Hepatocyte (in vitro differentiated cells): ENCODE measurements around the gene ATP9B. TPM values are rescaled to one million over a fixed set of nuclear protein-coding genes. Genes with fewer than 3 reads are reported as not detected.

Source experiments
- DNase-seq: peaks from one replicate; pipeline ENCODE4 v3.0.0-alpha.2; 2016; ENCODE audit warnings: low spot score
- H2AFZ ChIP-seq: fragments of 200-600 bp; sonication (generic); 2 replicates; pipeline ENCODE4 v1.6.0; 2016; ENCODE audit warnings: antibody characterized with exemption, mild to moderate bottlenecking
- H3K27ac ChIP-seq: fragments of 200-600 bp; sonication (generic); 2 replicates; pipeline ENCODE4 v1.5.1; 2016; ENCODE audit warnings: mild to moderate bottlenecking
- H3K27me3 ChIP-seq: fragments of 200-600 bp; sonication (generic); 2 replicates; pipeline ENCODE4 v1.6.1; 2016
- H3K36me3 ChIP-seq: fragments of 200-600 bp; sonication (generic); replicated peaks from 2 replicates; pipeline ENCODE4 v1.5.1; 2016; ENCODE audit warnings: low read depth; ENCODE audit not compliant: insufficient read depth
- H3K4me1 ChIP-seq: fragments of 200-600 bp; sonication (generic); 2 replicates; pipeline ENCODE4 v1.5.1; 2016; ENCODE audit warnings: mild to moderate bottlenecking, moderate library complexity; ENCODE audit not compliant: insufficient read depth
- H3K4me2 ChIP-seq: fragments of 200-600 bp; sonication (generic); 2 replicates; pipeline ENCODE4 v1.6.0; 2016
- H3K4me3 ChIP-seq: fragments of 200-600 bp; sonication (generic); 2 replicates; pipeline ENCODE4 v1.5.1; 2016; ENCODE audit warnings: mild to moderate bottlenecking
- H3K79me2 ChIP-seq: fragments of 200-600 bp; sonication (generic); 2 replicates; pipeline ENCODE4 v1.6.0; 2017; ENCODE audit warnings: mild to moderate bottlenecking
- H3K9me2 ChIP-seq: fragments of 200-600 bp; sonication (generic); replicated peaks from 2 replicates; pipeline ENCODE4 v1.6.0; 2017; ENCODE audit warnings: mild to moderate bottlenecking; ENCODE audit not compliant: insufficient read depth
- H3K9me3 ChIP-seq: fragments of 200-600 bp; sonication (generic); 2 replicates; pipeline ENCODE4 v1.5.1; 2016; ENCODE audit warnings: low read depth, mild to moderate bottlenecking
- H4K20me1 ChIP-seq: fragments of 200-600 bp; sonication (generic); 2 replicates; pipeline ENCODE4 v1.6.0; 2016; ENCODE audit warnings: mild to moderate bottlenecking; ENCODE audit not compliant: insufficient read depth, poor library complexity, severe bottlenecking
- CTCF ChIP-seq: fragments of 200-600 bp; sonication (generic); IDR thresholded peaks from 2 replicates; pipeline ENCODE4 v1.5.1; 2016; ENCODE audit warnings: antibody characterized with exemption, mild to moderate bottlenecking; ENCODE audit not compliant: poor library complexity
- EZH2 ChIP-seq: fragments of 200-600 bp; sonication (generic); IDR thresholded peaks from 2 replicates; pipeline ENCODE4 v1.6.1; 2016; ENCODE audit warnings: antibody characterized with exemption, mild to moderate bottlenecking, borderline replicate concordance
- EZH2phosphoT487 ChIP-seq: fragments of 200-600 bp; sonication (generic); IDR thresholded peaks from one replicate; pipeline ENCODE4 v1.6.1; 2018; ENCODE audit warnings: antibody characterized with exemption, mild to moderate bottlenecking, low read depth, moderate library complexity; ENCODE audit not compliant: unreplicated experiment, severe bottlenecking
- WGBS: methylation state at CpG from one replicate; pipeline ENCODE4 v1.1.6; 2016; ENCODE audit warnings: low lambda C conversion rate; ENCODE audit errors: missing lambda C conversion rate; 5-methylcytosine and 5-hydroxymethylcytosine counted together
- polyA plus RNA-seq: library from polyadenylated mRNA; unstranded; fragments of >200 nt; fragmentation: Nextera tagmentation; extraction: Ambion mirVana; gene quantifications from 2 replicates; pipeline ENCODE4 v1.2.1, GENCODE V29; 2016
- total RNA-seq: library from RNA; depleted of rRNA; stranded (reverse); fragments of >200 nt; gene quantifications from 2 replicates; pipeline ENCODE4 v1.2.3, GENCODE V29; 2014

Gene ATP9B
- total and polyA plus RNA-seq, 2 experiments from 2014 or later: 14.6 to 23.8 TPM

DNA sequence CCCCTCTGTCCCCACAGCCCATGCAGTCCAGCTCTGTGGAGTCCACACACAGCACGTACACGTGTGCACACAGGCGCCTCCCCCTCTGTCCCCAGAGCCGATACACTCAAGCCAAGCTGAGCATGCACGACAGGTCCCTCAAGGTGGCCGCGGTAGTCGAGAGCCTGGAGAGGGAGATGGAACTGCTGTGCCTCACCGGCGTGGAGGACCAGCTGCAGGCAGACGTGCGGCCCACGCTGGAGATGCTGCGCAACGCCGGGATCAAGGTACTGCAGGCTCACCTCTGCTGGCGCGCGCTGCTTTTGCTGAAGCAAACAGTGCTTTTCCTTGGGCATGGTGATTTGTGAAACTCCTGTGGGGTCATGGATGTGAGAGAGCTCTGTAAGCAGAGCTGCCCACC is 268.0 kb downstream of the ATP9B start:
- DNase-seq: no peak

GRCh38 chr18:79337620-79338019 is 268.4 kb downstream of the ATP9B start:
- Histone ChIP-seq H2AFZ (no peak overlapping the region), H3K9me3 (no peaks in the 10 kb centered on the region), H3K9me2 (no peaks in the 10 kb centered on the region), H3K4me3 (no peak overlapping the region), H3K4me2 (no peak overlapping the region), H3K27me3 (no peaks in the 10 kb centered on the region), H4K20me1 (no peaks in the 10 kb centered on the region), H3K79me2 (no peaks in the 10 kb centered on the region), H3K27ac (no peak overlapping the region), H3K4me1 (no peaks in the 10 kb centered on the region), H3K36me3 (no peaks in the 10 kb centered on the region)
- TF ChIP-seq EZH2 (no peak), EZH2phosphoT487 (no peak), CTCF (no peak)
- DNase-seq: no peak
- WGBS: 91% methylated on average over 12 of the region's 12 CpGs

More for the DNA sequence above, 268.0 kb downstream of the ATP9B start:
- H2AFZ ChIP-seq: no peak overlapping the region
- no peak overlapping the region for H3K4me3 ChIP-seq
- H3K9me3 ChIP-seq: no peaks in the 10 kb centered on the region
- WGBS: over 99% methylated on average over 19 of the region's 19 CpGs
- no peaks in the 10 kb centered on the region for H3K4me1 ChIP-seq
- H3K27ac ChIP-seq: no peak overlapping the region
- H4K20me1 ChIP-seq: no peaks in the 10 kb centered on the region
- TF ChIP-seq CTCF (no peak), EZH2 (no peak), EZH2phosphoT487 (no peak)
- H3K79me2 ChIP-seq: no peaks in the 10 kb centered on the region
- no peak overlapping the region for H3K4me2 ChIP-seq
- H3K9me2 ChIP-seq: no peaks in the 10 kb centered on the region
- H3K27me3 ChIP-seq: no peaks in the 10 kb centered on the region
- no peaks in the 10 kb centered on the region for H3K36me3 ChIP-seq

DNA sequence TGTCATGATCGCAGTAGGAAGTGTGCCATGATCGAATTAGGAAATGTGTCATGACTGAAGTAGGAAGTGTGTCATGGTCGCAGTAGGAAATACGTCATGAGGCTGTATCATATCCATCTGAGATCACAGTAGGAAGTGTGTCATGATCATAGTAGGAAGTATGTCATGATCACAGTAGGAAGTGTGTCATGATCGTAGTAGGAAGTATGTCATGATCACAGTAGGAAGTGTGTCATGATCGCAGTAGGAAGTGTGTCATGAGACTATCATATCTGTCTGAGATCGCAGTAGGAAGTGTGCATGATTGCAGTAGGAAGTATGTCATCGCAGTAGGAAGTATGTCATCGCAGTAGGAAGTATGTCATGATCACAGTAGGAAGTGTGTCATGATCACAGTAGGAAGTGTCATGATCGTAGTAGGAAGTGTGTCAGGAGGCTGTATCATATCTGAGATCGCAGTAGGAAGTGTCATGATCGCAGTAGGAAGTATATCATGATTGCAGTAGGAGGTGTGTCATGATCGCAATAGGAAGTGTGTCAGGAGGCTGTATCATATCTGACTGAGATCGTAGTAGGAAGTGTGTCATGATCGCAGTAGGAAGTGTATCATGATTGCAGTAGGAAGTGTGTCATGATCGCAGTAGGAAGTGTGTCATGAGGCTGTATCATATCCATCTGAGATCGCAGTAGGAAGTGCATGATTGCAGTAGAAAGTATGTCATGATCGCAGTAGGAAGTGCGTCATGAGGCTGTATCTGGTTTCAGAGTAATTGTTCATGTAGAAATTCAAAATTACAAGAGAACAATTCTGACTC is 270.1 kb downstream of the ATP9B start:
- TF ChIP-seq CTCF: no peak
- no peak for TF ChIP-seq EZH2phosphoT487
- TF ChIP-seq EZH2: no peak
- DNase-seq: no peak
- no peaks in the 10 kb centered on the region for H3K9me2 ChIP-seq
- no peak overlapping the region for H3K4me2 ChIP-seq
- H3K27me3 ChIP-seq: no peaks in the 10 kb centered on the region
- H2AFZ ChIP-seq: no peak overlapping the region
- no peak overlapping the region for H3K27ac ChIP-seq
- no peak overlapping the region for H3K4me3 ChIP-seq
- H3K4me1 ChIP-seq: no peaks in the 10 kb centered on the region
- H3K79me2 ChIP-seq: no peaks in the 10 kb centered on the region
- H3K9me3 ChIP-seq: no peaks in the 10 kb centered on the region
- WGBS: 96% methylated on average over 19 of the region's 19 CpGs
- H4K20me1 ChIP-seq: no peaks in the 10 kb centered on the region
- no peaks in the 10 kb centered on the region for H3K36me3 ChIP-seq
